ENCODE results near the gene SCRN3.

GRCh38 chr2:174350018-174350417 is 45.5 kb upstream of the SCRN3 start:
- TF ChIP-seq, protein P1, sequence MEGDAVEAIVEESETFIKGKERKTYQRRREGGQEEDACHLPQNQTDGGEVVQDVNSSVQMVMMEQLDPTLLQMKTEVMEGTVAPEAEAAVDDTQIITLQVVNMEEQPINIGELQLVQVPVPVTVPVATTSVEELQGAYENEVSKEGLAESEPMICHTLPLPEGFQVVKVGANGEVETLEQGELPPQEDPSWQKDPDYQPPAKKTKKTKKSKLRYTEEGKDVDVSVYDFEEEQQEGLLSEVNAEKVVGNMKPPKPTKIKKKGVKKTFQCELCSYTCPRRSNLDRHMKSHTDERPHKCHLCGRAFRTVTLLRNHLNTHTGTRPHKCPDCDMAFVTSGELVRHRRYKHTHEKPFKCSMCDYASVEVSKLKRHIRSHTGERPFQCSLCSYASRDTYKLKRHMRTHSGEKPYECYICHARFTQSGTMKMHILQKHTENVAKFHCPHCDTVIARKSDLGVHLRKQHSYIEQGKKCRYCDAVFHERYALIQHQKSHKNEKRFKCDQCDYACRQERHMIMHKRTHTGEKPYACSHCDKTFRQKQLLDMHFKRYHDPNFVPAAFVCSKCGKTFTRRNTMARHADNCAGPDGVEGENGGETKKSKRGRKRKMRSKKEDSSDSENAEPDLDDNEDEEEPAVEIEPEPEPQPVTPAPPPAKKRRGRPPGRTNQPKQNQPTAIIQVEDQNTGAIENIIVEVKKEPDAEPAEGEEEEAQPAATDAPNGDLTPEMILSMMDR (IDR thresholded peaks at IDR 0.05; ENCODE audit: low read length) = peak; percentile 59
- no peak for TF ChIP-seq EZH2 (IDR thresholded peaks at IDR 0.05; ENCODE audit: borderline replicate concordance, low read length)
